ENCODE measurements around the gene GATD1.

DNA sequence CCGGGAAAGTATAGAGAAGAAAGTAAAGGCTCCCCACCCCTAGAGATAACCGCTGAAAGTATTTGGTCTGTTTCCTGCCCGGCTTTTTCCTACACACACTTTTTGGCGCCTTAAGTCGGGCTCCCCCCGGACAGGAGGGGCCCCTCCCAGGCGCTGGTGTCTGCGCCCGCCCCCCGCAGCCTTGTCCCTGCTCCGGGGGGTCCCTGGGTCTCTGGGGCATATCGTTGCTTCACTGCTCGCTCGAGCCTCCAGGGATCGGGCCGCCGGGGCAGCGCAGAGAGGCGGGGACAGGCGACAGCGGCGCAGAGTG, 49.5 kb upstream of the GATD1 start:
- TF ChIP-seq EP300 (IDR thresholded peaks at IDR 0.05): no peak
- TF ChIP-seq, protein P1, sequence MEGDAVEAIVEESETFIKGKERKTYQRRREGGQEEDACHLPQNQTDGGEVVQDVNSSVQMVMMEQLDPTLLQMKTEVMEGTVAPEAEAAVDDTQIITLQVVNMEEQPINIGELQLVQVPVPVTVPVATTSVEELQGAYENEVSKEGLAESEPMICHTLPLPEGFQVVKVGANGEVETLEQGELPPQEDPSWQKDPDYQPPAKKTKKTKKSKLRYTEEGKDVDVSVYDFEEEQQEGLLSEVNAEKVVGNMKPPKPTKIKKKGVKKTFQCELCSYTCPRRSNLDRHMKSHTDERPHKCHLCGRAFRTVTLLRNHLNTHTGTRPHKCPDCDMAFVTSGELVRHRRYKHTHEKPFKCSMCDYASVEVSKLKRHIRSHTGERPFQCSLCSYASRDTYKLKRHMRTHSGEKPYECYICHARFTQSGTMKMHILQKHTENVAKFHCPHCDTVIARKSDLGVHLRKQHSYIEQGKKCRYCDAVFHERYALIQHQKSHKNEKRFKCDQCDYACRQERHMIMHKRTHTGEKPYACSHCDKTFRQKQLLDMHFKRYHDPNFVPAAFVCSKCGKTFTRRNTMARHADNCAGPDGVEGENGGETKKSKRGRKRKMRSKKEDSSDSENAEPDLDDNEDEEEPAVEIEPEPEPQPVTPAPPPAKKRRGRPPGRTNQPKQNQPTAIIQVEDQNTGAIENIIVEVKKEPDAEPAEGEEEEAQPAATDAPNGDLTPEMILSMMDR (IDR thresholded peaks at IDR 0.05): no peak

Data from tibial nerve (tissue), 4 donors.